GM12891 (cell line): Measurements from ENCODE around the gene ZC3H14.

Experiments used
- PAX5 ChIP-seq: IDR thresholded peaks from 2 replicates; pipeline ENCODE4 v1.6.1; 2011; ENCODE audit warnings: low read length, moderate library complexity, mild to moderate bottlenecking; ENCODE audit not compliant: insufficient read depth, severe bottlenecking
- POLR2A ChIP-seq: IDR thresholded peaks from 2 replicates; pipeline ENCODE4 v1.6.1; 2011; ENCODE audit warnings: low read depth, low read length, control low read depth
- POLR2AphosphoS5 ChIP-seq: IDR thresholded peaks from 2 replicates; pipeline ENCODE4 v1.6.1; 2011; ENCODE audit warnings: low read depth, low read length, control low read depth
- TAF1 ChIP-seq: IDR thresholded peaks from 2 replicates; pipeline ENCODE4 v1.6.1; 2011; ENCODE audit warnings: low read depth, low read length, control low read depth

GRCh38 chr14:88611878-88612277, 49.0 kb downstream of the ZC3H14 start:
- TF ChIP-seq TAF1 (no peak), POLR2AphosphoS5 (no peak), POLR2A (no peak), PAX5 (no peak)
